Measurements from ENCODE around the gene FUBP1. TPM values are rescaled to one million over a fixed set of nuclear protein-coding genes. Genes with fewer than 3 reads are reported as not detected.
"Not testable (repeated sequence)": the region's sequence is repeated elsewhere in the genome, so short reads cannot be mapped to it uniquely, and the experiment has no call there.

FUBP1 gene
- total RNA-seq, 1 experiment from 2014 or later: 104 TPM

DNA sequence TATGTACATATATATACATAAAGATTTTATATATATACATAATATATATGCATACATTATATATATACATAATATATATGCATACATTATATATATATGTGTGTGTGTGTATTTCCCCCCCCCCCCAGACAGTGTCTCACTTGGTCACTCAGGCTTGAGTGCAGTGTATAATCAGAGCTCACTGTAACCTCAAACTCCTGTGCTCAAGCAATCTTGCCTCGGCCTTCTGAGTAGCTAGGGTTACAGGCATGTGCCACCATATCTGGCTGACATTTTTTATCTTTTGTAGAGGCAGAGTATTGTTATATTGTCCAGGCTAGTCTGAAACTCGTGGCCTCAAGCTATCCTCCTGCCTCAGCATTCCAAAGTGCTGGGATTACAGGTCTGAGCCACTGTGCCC, 9.0 kb upstream of the FUBP1 start:
- DNase-seq (ENCODE audit: low read depth): no peak

DNA sequence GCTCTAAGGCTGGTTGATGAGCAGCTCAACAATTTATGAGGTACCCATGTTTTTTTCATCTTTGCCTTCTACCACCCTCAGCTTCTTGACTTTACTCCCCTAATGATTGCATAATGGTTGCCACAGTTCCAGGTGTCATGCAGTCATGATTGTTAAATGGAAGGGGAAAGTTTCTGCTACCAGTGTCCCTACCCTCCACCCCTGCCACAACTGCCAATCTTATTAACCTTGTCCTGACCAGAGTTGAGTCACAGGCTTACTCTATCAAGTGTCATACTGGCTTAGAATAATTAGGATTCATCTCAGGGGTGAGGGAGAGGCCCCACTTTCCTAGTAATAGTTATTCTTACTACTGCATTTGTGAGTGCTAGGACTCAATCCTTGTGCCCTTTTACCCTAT, 7.9 kb upstream of the FUBP1 start:
- no peak for DNase-seq (ENCODE audit: low read depth)

DNA sequence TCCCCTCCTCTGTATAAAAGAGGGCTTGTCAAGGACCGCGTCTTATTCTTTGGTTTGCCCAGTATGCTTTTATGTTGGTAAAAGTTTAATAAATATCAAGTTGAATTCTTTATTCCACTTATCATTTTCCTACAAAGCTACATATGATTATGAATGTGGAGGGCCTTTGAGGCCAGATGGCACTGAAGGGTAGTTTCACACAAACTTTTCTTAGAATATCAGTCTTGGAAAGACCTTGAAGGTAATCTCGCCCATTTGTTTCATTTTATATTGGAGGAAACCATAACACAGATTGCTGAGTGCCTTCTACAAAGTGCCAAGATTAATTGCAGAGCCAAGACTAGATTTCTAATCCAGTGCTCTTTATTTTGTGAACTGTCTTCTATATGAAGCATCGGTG, 5.8 kb upstream of the FUBP1 start:
- no peak for DNase-seq (ENCODE audit: low read depth)

DNA sequence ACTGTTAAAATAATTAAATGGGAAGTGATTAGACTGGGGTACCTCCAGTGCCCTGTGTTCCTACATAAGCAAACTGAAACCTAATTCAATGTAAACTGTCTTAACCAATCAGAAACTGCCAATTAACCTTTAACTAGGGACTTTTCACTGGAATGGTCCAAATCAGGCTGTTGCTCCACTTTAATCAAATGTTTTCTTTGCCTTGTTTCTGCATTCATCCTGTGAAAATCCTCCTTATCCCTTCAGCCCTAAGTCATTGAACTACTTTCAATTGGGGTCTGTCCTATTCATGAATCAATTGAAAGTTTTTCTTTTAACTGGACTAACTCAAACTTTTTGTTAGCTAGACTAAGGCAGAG, 5.1 kb upstream of the FUBP1 start:
- DNase-seq (ENCODE audit: low read depth): no peak

DNA sequence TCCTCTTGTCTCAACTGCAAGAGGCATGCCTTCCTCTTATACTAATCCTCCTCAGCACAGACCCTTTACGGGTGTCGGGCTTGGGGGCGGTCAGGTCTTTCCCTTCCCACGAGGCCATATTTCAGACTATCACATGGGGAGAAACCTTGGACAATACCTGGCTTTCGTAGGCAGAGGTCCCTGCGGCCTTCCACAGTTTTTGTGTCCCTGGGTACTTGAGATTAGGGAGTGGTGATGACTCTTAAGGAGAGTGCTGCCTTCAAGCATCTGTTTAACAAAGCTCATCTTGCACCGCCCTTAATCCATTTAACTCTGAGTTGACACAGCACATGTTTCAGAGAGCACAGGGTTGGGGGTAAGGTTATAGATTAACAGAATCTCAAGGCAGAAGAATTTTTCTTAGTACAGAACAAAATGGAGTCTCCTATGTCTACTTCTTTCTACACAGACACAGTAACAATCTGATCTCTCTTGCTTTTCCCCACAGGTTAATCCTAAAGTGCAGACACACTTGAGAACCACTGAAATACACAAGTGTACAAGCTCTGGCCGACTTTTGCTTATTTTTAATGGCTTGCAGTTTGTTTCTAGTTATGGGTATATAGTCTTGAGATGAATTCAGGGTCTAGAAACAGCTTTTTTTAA, 4.6 kb upstream of the FUBP1 start:
- DNase-seq (ENCODE audit: low read depth): not testable (repeated sequence)

DNA sequence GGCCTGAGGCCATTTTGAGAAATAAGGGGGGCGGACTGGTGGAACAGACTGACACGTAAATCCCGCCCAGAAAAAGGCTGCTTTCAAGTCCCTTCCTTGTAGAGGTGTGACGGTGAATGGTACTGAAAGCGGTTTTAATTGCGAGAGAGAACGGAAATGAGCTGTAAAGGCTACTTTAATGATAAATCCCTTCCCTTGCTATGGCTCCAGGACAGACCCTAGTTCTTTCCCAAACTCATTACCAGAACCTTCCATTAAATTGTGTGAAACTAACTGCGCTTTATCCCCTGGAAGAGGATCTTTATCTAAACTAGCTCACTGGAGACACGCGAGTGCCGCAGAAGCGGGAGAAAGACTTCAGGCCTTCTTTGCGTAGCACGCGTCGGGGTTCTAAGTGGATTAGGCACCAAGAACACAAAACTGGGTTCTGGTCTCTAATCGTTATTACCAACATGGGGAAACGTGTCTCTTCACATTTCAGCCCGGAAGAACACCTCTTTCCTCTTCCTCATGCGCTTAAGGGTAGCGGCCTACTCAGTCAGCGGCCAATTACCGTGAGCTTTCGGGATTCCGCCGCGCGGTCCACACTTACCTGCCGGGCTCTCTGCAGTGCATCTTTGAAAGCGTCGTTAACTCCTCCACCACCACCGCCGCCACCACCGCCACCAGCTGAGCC, 441 bp downstream of the FUBP1 start:
- DNase-seq (ENCODE audit: low read depth): peak; percentile 95

DNA sequence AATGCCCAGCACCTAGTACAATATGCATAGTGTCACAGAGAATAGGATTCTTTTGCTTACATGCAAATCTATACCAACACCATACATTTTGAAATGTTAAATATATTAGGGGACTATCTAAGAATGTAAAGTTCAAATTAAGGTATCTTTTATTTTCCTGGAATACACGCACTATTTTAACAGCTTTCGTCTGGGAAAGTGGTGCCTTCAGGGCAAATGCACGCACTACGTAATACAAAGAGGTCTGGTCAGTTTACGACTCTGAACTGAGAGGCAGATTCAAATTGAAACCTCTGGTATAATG, 931 bp downstream of the FUBP1 start:
- DNase-seq (ENCODE audit: low read depth): no peak

DNA sequence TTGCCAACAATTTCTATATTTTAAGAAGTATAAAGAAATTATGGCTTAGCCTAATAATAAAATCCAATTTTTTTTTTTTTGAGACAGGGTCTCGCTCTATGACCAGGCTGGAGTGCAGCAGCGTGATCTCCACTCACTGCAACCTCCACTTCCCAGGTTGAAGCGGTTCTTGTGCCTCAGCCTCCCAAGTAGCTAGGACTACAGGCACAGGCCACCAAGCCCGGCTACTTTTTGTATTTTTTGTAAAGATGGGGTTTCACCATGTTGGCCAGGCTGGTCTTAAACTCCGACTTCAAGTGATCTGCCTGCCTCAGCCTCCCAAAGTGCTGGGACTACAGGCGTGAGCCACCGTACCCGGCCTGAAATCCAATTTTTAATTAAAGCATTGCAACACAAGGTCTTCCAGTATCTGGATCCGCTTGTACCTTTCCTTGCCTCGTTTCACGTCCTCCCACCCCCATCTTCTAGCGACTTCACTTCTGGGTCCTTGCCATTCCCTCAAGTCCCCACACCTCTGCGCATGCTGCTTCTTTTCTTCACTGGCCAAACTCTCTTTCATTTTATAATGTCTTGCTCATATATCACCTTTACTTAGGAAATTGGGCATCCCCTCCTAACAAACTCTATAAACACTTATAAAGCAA, 2.3 kb downstream of the FUBP1 start:
- no peak for DNase-seq (ENCODE audit: low read depth)

DNA sequence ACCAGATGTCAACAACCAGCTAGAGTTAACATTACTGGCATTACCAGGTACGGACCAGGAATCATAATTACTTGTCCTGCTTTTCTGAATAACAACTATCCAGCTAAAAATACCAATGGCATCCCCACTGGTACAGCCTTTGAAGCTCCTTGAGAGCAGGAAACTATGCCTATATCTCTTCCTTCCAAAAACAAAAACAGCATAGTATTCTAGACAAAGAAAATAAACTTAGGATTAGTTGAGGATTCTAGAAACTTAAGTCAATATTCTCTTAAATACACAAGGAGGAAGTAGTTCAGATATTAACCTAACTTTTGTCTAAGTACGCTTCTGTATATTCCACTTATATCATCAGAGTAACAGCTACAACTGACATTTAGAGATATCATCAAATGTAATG, 3.0 kb downstream of the FUBP1 start:
- no peak for DNase-seq (ENCODE audit: low read depth)

DNA sequence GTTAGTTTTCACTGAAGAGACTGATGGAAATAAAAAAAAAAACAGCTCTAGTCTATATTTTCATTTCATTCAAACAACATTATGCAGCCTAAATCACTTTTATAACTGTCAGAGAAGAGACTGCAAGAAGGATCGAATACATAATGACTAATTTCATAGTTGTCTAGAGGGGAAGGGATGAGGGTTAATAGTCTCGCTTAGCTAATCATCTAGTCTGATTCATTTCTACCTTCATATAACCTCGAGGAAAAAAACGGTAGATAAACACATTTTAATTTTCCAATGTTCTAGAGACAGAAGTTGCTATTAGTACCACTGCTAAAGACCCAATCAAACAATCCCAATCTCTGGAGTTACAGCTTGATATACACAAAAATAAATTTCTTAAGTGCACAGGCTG, 3.5 kb downstream of the FUBP1 start:
- peak; percentile 17 for DNase-seq (ENCODE audit: low read depth)

DNA sequence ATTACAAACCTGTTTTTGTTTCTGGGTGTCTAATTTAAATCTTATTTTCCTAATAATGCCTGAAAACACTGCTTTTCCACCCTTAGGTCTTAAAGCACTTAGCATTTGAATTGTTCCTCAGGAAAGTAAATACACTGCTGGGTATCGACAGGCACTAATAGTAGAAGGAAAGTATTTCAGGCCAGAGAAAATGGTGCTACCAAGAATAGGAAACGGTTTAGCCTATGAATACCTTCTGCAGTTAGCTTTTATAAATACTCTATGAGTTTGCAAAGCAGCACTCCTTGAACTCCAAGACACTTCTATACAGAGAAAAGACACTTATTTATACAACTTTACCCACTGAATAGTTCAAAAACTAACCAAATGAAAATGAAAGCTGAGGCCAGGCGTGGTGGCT, 6.8 kb downstream of the FUBP1 start:
- DNase-seq (ENCODE audit: low read depth): no peak

DNA sequence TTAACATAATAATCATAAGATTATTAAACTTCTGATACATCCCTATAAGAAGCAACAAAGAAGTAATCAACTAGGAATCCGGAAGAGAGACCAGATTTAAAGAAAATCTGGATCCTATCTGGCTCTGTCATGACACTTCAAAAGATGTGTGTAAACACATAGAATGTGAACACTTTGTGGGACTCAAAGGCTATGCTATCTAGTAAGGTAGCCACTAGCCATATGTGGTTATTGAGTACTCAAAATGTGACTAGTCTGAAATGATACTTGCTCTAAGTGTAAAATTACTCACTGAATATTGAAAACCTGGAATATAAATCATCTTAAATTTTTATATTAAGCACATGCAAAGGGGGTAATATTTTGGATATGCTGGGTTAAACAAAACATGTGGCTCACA, 8.7 kb downstream of the FUBP1 start:
- no peak for DNase-seq (ENCODE audit: low read depth)

DNA sequence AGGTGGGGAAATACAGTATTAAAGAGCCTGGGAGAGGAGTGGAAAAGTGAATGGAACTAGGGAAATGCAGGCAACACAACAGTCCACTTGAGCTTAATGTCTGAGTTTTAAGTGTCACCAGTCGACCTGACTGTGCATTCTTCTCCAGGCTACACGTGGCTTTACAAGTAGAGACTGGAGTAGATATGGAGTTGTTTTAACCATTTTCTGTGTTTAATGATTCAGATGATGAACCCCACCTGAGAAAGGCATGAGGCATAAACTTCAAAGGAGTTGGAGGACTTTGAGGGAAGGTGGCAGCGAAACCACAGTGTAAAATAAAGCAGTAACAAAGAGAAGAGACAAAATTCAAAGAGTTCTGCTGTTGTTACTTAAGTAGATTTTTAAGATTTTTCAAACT, 12.6 kb downstream of the FUBP1 start:
- no peak for DNase-seq (ENCODE audit: low read depth)

DNA sequence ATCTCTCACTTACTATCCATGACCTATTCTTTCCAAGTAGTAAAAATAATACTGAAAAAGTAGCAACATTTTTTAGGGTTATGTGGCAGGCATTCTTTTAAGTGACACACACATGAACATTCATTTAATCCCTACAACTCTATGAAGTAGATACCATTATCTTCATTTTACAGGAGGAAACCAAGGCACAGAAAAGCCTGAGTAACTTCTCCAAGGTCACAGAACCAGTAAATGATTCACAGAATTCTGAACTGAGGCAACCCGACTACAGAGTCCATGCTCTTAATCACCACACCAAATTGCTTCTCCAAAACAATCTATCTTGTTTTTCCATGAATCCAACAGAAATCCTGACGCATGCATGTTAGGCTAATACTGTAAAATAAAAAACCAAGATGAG, 17.5 kb downstream of the FUBP1 start:
- no peak for DNase-seq (ENCODE audit: low read depth)

DNA sequence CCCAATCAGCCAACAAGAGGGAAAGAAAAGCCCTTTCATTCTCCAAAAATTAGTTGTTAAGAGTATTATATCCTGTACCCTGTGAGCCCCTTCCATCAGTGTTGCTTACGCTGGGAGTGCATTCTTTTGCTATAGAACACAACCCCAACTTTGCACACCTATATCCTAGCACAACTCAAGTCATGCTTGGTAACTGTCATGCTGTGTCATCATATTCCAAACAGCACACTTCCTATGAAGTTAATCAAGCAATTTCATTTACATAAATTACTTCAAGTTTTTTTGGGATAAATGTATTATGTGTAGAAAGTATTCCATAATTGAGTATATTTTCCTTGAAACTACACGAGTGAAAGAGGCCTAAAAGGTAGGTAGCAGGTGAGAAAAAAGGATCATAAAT, 20.0 kb downstream of the FUBP1 start:
- no peak for DNase-seq (ENCODE audit: low read depth)

DNA sequence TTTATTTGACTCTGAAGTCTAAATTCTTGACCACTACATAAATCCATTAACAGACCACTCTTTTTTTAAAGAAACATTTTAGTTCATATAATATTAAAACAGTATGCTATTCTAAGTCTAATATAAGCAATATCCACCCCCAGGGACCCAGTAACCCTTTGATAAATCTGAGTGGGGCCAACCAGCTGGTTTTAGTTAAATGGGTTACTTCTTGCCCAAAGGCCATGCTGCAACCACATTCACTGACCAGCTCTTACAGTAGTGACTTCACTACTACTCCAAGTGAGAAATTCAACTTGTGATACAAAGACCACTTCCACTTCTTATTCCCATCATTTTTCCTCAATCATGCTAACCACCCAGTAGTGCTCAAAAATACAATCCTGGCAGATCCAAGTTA, 20.5 kb downstream of the FUBP1 start:
- no peak for DNase-seq (ENCODE audit: low read depth)

DNA sequence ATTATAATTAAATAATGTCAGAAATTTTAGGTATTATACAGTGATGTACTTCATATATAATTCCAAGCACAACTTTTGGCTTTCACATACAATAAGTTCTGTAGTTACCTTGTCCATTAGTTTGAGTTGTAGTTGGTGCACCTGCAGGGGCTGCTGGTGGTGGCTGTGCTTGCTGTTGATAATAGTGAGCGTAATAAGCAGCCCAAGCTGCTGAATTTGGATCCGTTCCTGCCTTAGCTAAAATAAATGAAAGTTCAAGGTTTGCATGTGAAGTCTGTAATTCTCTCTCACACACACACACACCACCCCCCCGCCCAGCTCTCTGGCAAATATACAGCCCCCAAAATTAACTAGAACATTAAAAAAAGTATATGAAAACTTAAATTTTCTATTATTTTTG, 22.4 kb downstream of the FUBP1 start:
- DNase-seq (ENCODE audit: low read depth): no peak

DNA sequence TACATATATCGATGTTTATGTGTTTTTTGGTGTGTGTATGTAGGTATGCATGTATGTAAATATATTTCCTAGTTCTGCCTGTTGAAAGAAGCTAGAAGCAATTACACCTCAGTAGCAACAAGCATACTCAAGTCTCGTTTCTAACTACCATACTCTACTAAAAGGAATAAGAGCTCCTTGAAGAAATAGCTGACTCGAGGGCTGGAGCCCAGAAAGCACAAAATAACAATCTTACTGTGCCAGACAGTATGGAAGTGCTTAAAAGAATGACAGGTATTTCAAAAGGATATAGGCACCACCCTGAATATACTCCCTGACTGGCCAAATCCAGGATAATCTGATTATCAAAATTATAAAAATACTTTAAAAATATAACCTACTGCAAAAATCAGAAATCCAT, 23.2 kb downstream of the FUBP1 start:
- DNase-seq (ENCODE audit: low read depth): no peak

DNA sequence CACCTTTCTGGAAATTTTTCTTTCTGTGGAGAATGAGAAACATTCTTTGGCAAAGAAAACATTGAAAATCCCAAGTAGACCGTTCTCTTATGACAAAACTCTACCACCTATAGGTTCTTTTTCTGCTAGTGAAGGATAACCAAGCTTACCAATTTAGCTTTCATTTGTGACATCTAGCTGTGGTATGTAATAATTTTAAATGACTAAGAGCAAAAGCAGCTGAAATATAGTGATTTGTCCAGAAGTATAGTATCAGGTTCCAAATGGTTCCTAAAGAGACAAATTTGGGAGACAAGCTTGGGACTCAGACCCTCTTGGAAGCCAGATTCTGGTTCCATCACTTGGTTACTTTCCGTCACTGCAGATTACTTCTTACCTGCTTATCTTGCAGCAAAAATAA, 24.4 kb downstream of the FUBP1 start:
- DNase-seq (ENCODE audit: low read depth): no peak

DNA sequence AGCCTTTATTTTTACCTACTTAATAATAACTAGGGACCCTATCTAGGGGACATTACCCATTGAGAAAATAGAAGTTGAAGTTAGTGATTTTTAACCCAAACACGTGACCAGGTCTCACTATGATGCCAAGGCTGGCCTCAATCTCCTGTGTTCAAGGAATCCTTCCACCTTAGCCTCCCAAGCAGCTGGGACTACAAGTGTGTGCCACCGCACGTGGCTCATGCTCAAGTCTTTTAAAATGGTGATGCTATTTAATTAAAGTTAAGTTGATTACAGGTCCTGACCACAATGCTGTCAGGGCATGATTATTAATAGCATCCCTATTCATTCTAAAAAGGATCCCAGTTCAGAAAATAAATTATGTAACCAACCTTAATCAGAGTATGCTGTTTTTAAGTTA, 25.0 kb downstream of the FUBP1 start:
- no peak for DNase-seq (ENCODE audit: low read depth)

DNA sequence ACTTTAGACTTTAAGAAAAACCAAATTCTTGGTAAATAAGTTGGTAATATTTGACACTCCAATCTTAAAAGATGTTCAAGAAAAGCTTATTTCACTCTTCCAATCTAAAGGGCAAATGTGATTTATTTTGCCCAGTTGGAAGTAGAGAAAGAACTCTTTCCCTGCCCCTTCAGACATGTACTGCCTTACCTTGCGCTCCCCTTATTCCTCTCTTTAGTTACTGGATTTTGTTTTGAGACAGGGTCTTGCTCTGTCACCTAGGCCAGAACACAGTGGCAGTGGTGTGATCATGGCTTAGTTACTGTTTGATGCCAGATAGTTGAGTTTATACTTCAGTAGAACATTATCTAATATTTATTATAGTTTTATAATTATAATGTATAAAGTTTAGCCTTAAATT, 27.5 kb downstream of the FUBP1 start:
- DNase-seq (ENCODE audit: low read depth): no peak

DNA sequence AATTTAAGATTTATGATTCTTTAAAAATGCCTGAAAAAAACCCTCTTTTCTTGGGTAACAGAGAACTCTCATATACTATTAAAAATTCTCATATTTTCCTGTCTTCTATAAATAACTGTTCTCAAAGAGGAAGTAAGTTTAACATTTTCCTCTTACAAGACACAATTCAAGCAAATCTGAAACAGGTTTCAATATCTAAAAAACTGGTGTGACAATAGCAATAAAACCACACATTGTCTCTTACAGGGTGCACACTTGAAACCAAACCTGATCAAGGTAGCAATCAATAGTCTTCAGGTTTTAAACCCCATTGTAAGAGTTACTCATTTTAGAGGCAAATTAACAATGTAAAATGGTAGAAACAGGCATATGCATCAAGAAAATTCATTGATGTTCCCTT, 28.0 kb downstream of the FUBP1 start:
- DNase-seq (ENCODE audit: low read depth): no peak

DNA sequence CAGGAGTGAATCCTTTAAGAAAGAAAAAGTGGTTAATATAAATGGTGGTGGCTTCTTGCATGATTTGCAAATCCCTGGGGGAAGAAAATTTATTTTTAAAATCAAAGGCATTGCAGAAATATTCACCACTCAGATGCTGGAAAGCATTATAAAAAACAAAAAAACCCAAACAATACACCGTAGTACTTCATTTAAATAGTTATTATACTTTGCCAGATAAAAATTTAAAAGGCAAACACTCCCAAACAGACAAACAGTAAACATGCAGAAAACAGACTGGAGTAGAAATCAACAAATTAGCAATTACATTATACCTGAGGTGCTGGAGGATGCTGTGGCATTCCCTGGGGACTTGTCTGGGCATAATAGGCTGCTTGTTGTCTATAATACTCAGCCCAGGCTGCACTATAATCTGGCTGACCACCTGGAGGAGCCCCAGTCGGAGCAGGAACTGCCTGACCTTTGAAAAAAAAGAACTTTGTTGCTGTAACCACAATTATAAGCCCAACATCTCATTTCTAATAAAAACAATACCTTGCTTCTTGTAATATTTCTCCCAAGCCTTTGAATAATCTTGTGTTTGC, 29.9 kb downstream of the FUBP1 start:
- no peak for DNase-seq (ENCODE audit: low read depth)
